Measurements from ENCODE around the gene XG.
"Not testable (repeated sequence)": the region's sequence is repeated elsewhere in the genome, so short reads cannot be mapped to it uniquely, and the experiment has no call there.

XG gene

DNA sequence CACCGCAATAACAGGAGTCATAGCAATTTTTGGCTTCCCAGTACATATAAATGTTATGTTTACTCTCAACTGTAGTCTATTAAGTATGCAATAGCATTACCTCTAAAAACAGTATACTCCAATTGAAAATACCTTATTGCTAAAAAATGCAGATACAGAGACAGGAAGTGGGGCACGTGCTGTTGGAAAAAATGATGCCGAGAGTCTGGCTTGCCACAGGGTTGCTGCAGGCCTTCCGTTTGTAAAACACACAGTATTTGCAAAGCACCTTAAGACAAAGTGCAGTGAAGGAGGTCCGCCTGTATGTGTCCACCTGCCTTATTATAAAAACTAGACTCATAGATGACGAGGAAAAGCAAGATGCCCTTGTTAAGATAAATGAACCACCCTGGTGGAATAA, 37.3 kb upstream of the XG start:
- no peak for FAIRE-seq
- no peak for DNase-seq (ENCODE audit: insufficient read length)
- TF ChIP-seq TAF1 (IDR thresholded peaks at IDR 0.05; ENCODE audit: borderline replicate concordance, low read depth, low read length), result no peak
- TF ChIP-seq POLR2A (IDR thresholded peaks at IDR 0.05; ENCODE audit: low read depth, low read length), result no peak

DNA sequence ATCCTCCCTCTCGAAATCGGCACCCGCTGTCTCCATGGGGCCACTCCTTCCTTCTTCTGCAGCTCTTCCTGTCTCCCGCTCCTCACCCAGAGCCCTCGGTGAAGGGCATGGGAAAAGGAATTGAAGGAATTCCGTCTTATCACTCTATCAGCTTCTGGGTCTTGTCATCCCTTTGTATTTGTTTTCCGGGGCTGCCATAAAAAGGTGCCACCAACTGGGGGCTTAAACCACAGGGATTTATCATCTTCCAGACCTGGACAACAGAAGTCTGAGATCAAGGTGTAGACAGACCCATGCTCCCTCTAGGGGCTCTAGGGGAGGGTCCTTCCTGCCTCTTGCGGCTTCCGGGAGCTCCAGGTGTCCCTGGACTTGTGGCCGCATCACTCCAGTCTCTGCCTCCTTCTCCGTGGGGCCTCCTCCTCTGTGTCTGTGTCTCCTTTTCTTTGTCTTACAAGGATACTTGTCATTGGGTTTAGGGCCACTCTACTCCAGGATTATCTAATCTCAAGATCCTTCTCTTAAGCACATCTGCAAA, 36.7 kb upstream of the XG start:
- no peak for DNase-seq (ENCODE audit: insufficient read length)
- FAIRE-seq, result no peak
- TF ChIP-seq TAF1 (IDR thresholded peaks at IDR 0.05; ENCODE audit: borderline replicate concordance, low read depth, low read length) (no peak), POLR2AphosphoS5 (IDR thresholded peaks at IDR 0.05; ENCODE audit: low read depth, low read length) (no peak), POLR2A (IDR thresholded peaks at IDR 0.05; ENCODE audit: low read depth, low read length) (no peak)

DNA sequence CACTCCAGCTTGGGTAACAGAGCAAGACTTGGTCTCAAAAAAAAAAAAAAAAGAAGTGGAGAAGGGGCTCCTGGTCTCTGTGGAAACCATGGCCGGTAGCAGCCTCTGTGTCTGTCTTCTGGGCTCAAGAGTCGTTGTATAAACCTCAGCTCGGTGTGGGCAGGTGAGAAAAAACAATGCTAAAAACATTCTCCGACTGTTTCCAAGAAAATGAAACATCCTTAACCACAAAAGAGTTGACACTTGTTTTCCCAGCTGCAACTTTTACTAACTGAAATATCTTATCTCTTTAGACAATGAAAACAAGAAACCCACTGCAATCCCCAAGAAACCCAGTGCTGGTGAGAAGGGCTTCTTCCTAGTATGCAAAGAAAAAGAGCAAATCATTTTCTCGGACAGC, 34.5 kb upstream of the XG start:
- no peak for TF ChIP-seq POLR2A (IDR thresholded peaks at IDR 0.05; ENCODE audit: low read depth, low read length)
- TF ChIP-seq POLR2AphosphoS5 (IDR thresholded peaks at IDR 0.05; ENCODE audit: low read depth, low read length), result no peak
- no peak for TF ChIP-seq TAF1 (IDR thresholded peaks at IDR 0.05; ENCODE audit: borderline replicate concordance, low read depth, low read length)
- DNase-seq (ENCODE audit: insufficient read length), result no peak
- no peak for FAIRE-seq

DNA sequence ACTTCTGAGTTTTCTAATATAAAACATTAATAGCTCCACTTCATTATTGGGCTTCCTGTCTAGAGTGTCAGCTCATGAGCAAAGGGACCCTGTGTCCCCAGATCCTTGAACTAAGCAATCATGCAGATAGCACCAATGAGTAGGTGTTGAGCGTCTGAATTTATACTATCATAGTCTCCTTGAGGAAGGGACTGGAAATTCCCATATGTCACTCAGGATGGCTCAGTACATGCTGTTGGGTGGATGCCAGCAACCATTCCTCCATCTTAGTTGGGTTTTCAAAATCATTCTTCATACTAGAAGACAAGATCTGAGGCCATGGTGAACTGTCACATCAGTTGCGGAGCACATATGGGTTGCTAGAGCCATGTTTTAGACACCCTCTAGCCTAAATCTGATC, 33.0 kb upstream of the XG start:
- no peak for TF ChIP-seq TAF1 (IDR thresholded peaks at IDR 0.05; ENCODE audit: borderline replicate concordance, low read depth, low read length)
- no peak for TF ChIP-seq POLR2AphosphoS5 (IDR thresholded peaks at IDR 0.05; ENCODE audit: low read depth, low read length)
- no peak for TF ChIP-seq POLR2A (IDR thresholded peaks at IDR 0.05; ENCODE audit: low read depth, low read length)
- FAIRE-seq, result no peak

DNA sequence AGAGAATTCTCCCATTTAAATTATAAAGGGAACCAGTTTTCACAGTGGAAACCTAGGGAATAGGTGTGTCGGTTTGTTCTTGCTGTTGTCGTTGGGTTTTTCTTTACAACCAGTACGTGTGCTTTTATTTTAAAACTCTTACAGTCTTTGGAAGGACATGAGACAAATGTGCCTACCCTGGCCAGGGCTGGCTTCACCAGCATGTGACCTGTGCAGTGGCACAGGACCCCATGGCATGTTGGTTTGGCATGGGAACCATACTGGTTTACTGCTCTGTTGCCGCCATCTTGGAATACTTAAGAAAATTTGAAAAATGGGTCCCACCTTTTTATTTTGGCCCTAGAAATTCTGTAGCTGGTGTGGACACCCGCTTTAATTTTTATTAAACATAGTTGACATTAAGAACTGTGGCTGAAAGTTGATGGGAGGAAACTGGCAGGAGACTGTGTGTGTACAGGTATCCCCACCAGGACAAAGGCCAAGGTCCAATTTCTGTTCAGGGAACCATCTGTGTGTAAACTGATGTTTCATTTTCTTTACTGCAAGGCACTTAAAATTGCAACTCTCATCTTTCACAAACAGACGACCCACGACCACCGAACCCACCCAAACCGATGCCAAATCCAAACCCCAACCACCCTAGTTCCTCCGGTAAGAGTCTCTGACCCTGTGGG, 31.9 kb upstream of the XG start:
- no peak for FAIRE-seq
- TF ChIP-seq TAF1 (IDR thresholded peaks at IDR 0.05; ENCODE audit: borderline replicate concordance, low read depth, low read length) (no peak), POLR2AphosphoS5 (IDR thresholded peaks at IDR 0.05; ENCODE audit: low read depth, low read length) (no peak), POLR2A (IDR thresholded peaks at IDR 0.05; ENCODE audit: low read depth, low read length) (no peak)
- DNase-seq (ENCODE audit: insufficient read length), result no peak

More for the DNA sequence above, 33.0 kb upstream of the XG start:
- DNase-seq (ENCODE audit: insufficient read length), result no peak

DNA sequence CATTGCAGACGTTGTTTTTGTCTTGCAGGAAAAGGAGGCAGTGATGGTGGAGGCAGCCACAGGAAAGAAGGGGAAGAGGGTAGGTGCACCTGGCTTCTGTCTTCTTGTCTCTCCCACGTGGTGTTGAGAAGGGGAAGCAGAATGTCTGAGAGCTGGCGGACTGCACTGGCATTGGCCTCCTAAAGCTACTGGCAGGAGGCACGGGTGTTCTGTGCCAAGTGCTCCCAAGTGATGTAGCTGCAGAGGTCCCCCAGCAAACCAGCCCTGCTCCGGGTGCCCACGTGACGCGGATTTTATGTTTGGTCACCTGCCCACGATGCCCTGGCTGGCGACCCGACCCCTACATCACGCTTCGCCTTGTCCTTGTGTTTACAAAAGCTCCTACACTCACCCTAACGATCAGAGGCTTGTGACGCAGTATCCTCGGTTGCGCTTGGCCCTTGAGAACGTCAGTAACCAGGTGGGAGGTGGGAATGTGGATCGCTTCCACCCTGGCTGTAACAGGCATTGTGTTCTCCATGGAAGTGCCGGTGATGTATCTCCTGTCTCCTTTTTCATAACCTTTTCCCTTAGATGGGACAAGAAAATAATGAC, 28.5 kb upstream of the XG start:
- no peak for TF ChIP-seq POLR2AphosphoS5 (IDR thresholded peaks at IDR 0.05; ENCODE audit: low read depth, low read length)
- no peak for TF ChIP-seq POLR2A (IDR thresholded peaks at IDR 0.05; ENCODE audit: low read depth, low read length)
- TF ChIP-seq TAF1 (IDR thresholded peaks at IDR 0.05; ENCODE audit: borderline replicate concordance, low read depth, low read length), result no peak
- FAIRE-seq (no peak), DNase-seq (ENCODE audit: insufficient read length) (no peak)

DNA sequence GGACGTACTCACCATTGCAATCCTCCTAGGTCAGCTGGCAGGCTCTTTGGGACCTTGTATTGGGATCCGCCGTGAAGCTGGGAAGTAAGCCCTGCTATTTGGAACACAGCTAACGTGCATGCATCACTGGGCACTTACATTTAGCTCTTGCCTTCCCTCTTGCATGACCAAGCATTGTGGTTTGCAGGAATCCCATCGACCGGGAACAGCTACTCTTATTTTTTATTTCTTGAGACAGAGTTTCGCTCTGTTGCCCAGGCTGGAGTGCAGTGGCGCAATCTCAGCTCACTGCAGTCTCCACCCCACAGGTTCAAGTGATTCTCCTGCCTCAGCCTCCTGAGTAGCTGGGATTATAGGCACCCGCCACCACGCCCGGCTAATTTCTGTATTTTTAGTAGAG, 24.6 kb upstream of the XG start:
- DNase-seq (ENCODE audit: insufficient read length); FAIRE-seq: not testable (repeated sequence)

DNA sequence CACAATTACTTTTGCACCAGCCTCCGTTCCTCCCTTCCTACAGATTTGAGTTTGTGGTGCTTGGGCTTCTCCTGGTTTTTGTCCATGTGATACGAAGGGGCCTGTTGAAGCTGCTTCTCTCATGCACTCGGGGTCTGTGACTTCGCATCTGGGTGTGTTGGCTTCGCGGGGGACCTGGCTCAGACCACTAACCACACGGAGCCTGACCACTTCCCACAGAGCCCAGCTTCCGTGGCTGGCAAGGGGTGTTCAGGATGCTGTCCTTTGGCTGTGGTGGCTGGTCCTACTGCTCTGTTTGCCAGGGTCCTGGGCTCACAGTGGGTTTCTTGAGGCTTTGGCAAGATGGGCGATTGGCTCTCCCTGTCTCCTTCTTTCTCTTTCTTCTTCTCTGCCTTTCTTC, 19.8 kb upstream of the XG start:
- TF ChIP-seq POLR2A (IDR thresholded peaks at IDR 0.05; ENCODE audit: low read depth, low read length) (no peak), TAF1 (IDR thresholded peaks at IDR 0.05; ENCODE audit: borderline replicate concordance, low read depth, low read length) (no peak), POLR2AphosphoS5 (IDR thresholded peaks at IDR 0.05; ENCODE audit: low read depth, low read length) (no peak)
- FAIRE-seq, result no peak

DNA sequence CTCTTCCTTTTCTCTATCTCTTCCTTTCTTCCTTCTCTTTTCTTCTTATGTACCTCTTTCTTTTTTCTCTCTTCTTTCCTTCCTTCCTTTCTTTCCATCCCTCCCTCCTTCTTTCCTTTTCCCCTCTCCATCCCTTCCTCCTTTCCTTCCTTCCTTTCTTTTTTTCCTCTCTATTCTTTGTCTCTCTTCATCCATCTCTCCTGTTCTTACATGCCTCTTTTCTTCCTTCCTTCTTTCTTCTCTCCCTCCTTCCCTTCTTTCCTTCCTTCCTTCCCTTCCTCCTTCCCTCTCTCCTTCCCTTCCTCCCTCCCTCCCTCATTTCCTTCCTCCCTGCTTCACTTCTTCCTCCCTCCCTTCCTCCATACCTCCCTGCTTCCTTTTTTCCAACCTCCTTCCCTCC, 19.2 kb upstream of the XG start:
- no peak for FAIRE-seq

More for the DNA sequence above, 19.8 kb upstream of the XG start:
- DNase-seq (ENCODE audit: insufficient read length), result no peak

DNA sequence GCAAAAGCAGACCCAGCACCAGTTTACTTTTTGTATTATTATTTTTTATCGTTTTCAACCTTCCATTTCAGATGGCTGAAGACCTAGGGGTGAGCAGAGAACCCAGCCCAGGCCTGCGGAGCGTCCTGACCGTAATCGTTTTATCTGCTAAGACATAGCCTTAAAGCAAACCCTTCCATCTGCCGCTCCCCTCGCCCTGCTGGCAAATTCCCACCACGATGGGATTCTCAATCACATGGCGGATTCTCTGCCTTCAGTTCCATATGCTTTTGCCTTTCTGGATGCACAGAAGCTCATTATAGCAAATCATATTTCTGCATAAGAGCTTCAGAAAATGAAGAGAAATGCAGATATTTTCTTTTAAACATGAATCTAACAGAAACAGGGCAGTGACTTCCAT, 18.6 kb upstream of the XG start:
- TF ChIP-seq POLR2AphosphoS5 (IDR thresholded peaks at IDR 0.05; ENCODE audit: low read depth, low read length) (no peak), POLR2A (IDR thresholded peaks at IDR 0.05; ENCODE audit: low read depth, low read length) (no peak), TAF1 (IDR thresholded peaks at IDR 0.05; ENCODE audit: borderline replicate concordance, low read depth, low read length) (no peak)
- FAIRE-seq (no peak), DNase-seq (ENCODE audit: insufficient read length) (no peak)

More for the DNA sequence above, 19.2 kb upstream of the XG start:
- no peak for DNase-seq (ENCODE audit: insufficient read length)
- TF ChIP-seq TAF1 (IDR thresholded peaks at IDR 0.05; ENCODE audit: borderline replicate concordance, low read depth, low read length), result no peak
- TF ChIP-seq POLR2AphosphoS5 (IDR thresholded peaks at IDR 0.05; ENCODE audit: low read depth, low read length), result no peak
- no peak for TF ChIP-seq POLR2A (IDR thresholded peaks at IDR 0.05; ENCODE audit: low read depth, low read length)

DNA sequence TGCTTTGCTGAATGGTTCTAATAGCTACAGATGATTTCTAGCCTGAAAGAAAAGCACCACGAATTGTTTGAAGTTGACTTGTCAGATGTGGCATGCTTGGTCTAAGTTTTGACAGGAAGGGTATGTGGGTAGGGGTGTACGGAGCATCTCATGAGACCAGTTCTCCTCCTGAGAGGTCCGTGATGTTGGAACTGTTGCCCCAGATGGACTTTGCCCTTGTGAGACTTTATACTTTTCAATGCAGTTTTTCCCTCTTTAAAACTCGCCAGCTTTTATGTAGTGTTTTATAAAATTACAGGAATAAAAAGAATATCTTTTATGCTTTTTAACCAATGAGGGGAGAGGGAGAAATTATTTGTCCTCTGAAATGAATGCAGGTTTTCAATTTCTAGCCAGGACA, 16.6 kb upstream of the XG start:
- no peak for DNase-seq (ENCODE audit: insufficient read length)
- FAIRE-seq, result no peak
- TF ChIP-seq POLR2AphosphoS5 (IDR thresholded peaks at IDR 0.05; ENCODE audit: low read depth, low read length) (no peak), TAF1 (IDR thresholded peaks at IDR 0.05; ENCODE audit: borderline replicate concordance, low read depth, low read length) (no peak), POLR2A (IDR thresholded peaks at IDR 0.05; ENCODE audit: low read depth, low read length) (no peak)

DNA sequence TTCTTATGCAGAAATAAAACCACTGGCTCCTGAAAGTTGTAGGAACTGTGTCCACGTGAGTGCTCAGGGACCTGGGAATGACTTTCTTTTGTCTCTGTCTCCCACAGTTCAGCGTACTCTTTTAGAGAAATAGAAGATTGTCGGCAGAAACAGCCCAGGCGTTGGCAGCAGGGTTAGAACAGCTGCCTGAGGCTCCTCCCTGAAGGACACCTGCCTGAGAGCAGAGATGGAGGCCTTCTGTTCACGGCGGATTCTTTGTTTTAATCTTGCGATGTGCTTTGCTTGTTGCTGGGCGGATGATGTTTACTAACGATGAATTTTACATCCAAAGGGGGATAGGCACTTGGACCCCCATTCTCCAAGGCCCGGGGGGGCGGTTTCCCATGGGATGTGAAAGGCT, 11.2 kb upstream of the XG start:
- DNase-seq (ENCODE audit: insufficient read length), result no peak
- no peak for TF ChIP-seq TAF1 (IDR thresholded peaks at IDR 0.05; ENCODE audit: borderline replicate concordance, low read depth, low read length)
- TF ChIP-seq POLR2AphosphoS5 (IDR thresholded peaks at IDR 0.05; ENCODE audit: low read depth, low read length), result no peak
- TF ChIP-seq POLR2A (IDR thresholded peaks at IDR 0.05; ENCODE audit: low read depth, low read length), result no peak
- no peak for FAIRE-seq
